Measurements from ENCODE around the gene DPT.

- TF ChIP-seq CTCF (IDR thresholded peaks at IDR 0.05) (no peak), POLR2A (IDR thresholded peaks at IDR 0.05) (no peak)
Measured at GRCh38 chr1:168664069-168664834, 64.8 kb downstream of the DPT start.

Measured in testis (tissue), 2 donors.